ENCODE results near the gene TDRKH.

GRCh38 chr1:151799179-151800022 lies 9.1 kb upstream of the TDRKH start:
- TF ChIP-seq YY1 (IDR thresholded peaks at IDR 0.05; ENCODE audit: extremely low read depth, insufficient replicate concordance, low read depth, low read length) (no peak), SP1 (IDR thresholded peaks at IDR 0.05; ENCODE audit: low read depth) (no peak), ZNF274 (IDR thresholded peaks at IDR 0.05; ENCODE audit: low read depth, low read length) (no peak), POLR2A (IDR thresholded peaks at IDR 0.05; ENCODE audit: borderline replicate concordance, extremely low read depth, insufficient read depth, insufficient read length) (no peak), CTCF (IDR thresholded peaks at IDR 0.05 in 2 of 3, conservative IDR thresholded peaks at IDR 0.05 in 1 of 3; ENCODE audit: borderline replicate concordance in 1 of 3, insufficient read depth in 1 of 3, low read depth in 2 of 3, low read length in 2 of 3) (no peak)

Measured in HCT116 (cell line).